K562 (cell line): ENCODE measurements around the gene CLCA1. TPM values are rescaled to one million over a fixed set of nuclear protein-coding genes. Genes with fewer than 3 reads are reported as not detected.

ENCODE experiments used
- POLR3G ChIP-seq: IDR thresholded peaks from 2 replicates; pipeline ENCODE4 v1.6.1; 2011; ENCODE audit not compliant: insufficient read length, insufficient replicate concordance; ENCODE audit errors: extremely low read depth
- RAD21 ChIP-seq, 2 experiments: fragments of 250-450 bp in 1 of 2; fragments of 450-650 bp in 1 of 2; sonication (Bioruptor Pico) in 1 of 2; formaldehyde crosslinking in 1 of 2; IDR thresholded peaks in 1 of 2; conservative IDR thresholded peaks in 1 of 2; 2 replicates each; pipeline versions ENCODE4 v1.4.0 to v1.8.0; 2020 to 2022; ENCODE audit warnings: mild to moderate bottlenecking in 2 of 2, moderate library complexity in 1 of 2
- ZBTB26 ChIP-seq: fragments of 450-650 bp; formaldehyde crosslinking; IDR thresholded peaks from 2 replicates; pipeline ENCODE4 v1.4.0; 2022; ENCODE audit warnings: missing genetic modification characterization
- ZNF133 ChIP-seq: fragments of 250-450 bp; sonication (Bioruptor Pico); IDR thresholded peaks from 2 replicates; pipeline ENCODE4 v1.4.0; 2020; ENCODE audit warnings: mild to moderate bottlenecking
- polyA plus RNA-seq, 8 experiments: library from polyadenylated mRNA; depleted of rRNA in 4 of 8; stranded (reverse) in 5 of 8; unstranded in 3 of 8; fragments of >200 nt; fragmentation: Nextera tagmentation in 2 of 8; fragmentation: Illumina TruSeq in 1 of 8; extraction: Ambion mirVana in 2 of 8; extraction: Trizol in 1 of 8; gene quantifications; 2 replicates each; pipeline versions ENCODE4 v1.2.1 to v1.2.3, GENCODE V29; 2011 to 2014; ENCODE audit warnings: inconsistent platforms in 1 of 8, missing spikeins in 1 of 8
- total RNA-seq, 7 experiments: library from RNA; depleted of rRNA in 6 of 7; stranded (reverse); fragments of >200 nt in 6 of 7; fragmentation: Illumina TruSeq in 2 of 7; extraction: Trizol in 2 of 7; gene quantifications; 2 replicates each; pipeline versions ENCODE4 v1.2.1 to v1.2.3, GENCODE V29; 2011 to 2021; ENCODE audit warnings: low replicate concordance in 1 of 7
- TF ChIP-seq, protein P1 (sequence below), 2 experiments: fragments of 450-650 bp; formaldehyde crosslinking in 1 of 2; IDR thresholded peaks; 2 replicates each; pipeline versions ENCODE4 v1.4.0 to v1.6.1; 2014 to 2020; ENCODE audit warnings: mild to moderate bottlenecking in 2 of 2, borderline replicate concordance in 1 of 2, low read depth in 1 of 2

CLCA1 gene
- total and polyA plus RNA-seq, 9 of the 15 experiments (the other 6 are each of a cell fraction or from before 2014, with no cell fraction given), result 0.03 to 0.08 (median 0.04) TPM; not detected in 6

- TF ChIP-seq, protein P1, sequence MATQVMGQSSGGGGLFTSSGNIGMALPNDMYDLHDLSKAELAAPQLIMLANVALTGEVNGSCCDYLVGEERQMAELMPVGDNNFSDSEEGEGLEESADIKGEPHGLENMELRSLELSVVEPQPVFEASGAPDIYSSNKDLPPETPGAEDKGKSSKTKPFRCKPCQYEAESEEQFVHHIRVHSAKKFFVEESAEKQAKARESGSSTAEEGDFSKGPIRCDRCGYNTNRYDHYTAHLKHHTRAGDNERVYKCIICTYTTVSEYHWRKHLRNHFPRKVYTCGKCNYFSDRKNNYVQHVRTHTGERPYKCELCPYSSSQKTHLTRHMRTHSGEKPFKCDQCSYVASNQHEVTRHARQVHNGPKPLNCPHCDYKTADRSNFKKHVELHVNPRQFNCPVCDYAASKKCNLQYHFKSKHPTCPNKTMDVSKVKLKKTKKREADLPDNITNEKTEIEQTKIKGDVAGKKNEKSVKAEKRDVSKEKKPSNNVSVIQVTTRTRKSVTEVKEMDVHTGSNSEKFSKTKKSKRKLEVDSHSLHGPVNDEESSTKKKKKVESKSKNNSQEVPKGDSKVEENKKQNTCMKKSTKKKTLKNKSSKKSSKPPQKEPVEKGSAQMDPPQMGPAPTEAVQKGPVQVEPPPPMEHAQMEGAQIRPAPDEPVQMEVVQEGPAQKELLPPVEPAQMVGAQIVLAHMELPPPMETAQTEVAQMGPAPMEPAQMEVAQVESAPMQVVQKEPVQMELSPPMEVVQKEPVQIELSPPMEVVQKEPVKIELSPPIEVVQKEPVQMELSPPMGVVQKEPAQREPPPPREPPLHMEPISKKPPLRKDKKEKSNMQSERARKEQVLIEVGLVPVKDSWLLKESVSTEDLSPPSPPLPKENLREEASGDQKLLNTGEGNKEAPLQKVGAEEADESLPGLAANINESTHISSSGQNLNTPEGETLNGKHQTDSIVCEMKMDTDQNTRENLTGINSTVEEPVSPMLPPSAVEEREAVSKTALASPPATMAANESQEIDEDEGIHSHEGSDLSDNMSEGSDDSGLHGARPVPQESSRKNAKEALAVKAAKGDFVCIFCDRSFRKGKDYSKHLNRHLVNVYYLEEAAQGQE (IDR thresholded peaks at IDR 0.05; ENCODE audit: borderline replicate concordance), result peak; percentile 30; the same call in 1 of the 2 replicates
- TF ChIP-seq, protein P1 (CRISPR knock-in tag; IDR thresholded peaks at IDR 0.05; ENCODE audit: low read depth), result no peak
- TF ChIP-seq ZBTB26, result no peak
- peak; percentile 58 to 74 for TF ChIP-seq RAD21 (CRISPR knock-in tag; conservative IDR thresholded peaks at IDR 0.05 in 1 of 2, IDR thresholded peaks at IDR 0.05 in 1 of 2)
- TF ChIP-seq POLR3G, result no peak
- no peak for TF ChIP-seq ZNF133 (CRISPR knock-in tag)
Measured at GRCh38 chr1:86507935-86508582, 39.3 kb downstream of the CLCA1 start (continued).
